HG03342 (cell line): ENCODE results near the gene ACOT8.
"Not testable (repeated sequence)": the region's sequence is repeated elsewhere in the genome, so short reads cannot be mapped to it uniquely, and the experiment has no call there.

Experiments used
- ATAC-seq: cut with Tn5 transposase; IDR thresholded peaks from one replicate; pipeline ENCODE4 v1.9.1; 2021; ENCODE audit warnings: mild to moderate bottlenecking, moderate library complexity; ENCODE audit not compliant: unreplicated experiment

The ACOT8 gene

DNA sequence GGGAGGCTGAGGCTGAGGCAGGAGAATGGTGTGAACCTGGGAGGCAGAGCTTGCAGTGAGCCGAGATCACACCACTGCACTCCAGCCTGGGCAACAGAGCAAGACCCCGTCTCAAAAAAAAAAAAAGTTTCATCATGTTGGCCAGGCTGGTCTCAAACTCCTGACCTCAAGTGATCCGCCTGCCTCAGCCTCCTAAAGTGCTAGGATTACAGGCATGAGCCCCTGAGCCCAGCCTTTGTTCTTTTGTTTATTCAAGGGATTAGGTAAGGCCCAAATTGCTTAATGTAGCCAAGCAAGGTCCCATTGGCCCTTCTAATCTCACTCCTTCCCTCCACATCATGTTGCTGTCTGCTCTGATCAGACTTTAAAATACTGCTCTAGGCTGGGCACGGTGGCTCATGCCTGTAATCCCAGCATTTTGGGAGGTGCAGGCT lies 27.5 kb downstream of the ACOT8 start:
- not testable (repeated sequence) for ATAC-seq

DNA sequence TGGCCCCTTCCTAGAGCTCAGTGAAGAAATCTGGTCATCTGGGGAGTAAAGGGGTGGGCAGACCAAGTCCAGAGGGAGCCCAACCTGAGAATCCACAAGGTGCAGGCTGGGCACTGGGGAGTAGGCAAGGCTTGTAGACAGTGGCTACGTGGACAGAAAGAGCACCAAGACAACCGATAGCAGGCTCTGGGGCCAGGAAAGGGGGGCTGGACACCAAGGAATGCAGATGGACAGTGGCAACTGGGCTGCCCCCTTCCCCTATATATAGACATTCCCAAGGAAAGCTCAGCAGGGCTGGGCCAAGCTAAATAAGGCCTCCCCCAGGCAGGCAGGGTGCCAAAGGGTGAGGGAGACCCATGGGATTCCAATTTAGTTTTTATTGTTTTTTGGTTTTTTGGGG lies 28.6 kb downstream of the ACOT8 start:
- no peak for ATAC-seq

DNA sequence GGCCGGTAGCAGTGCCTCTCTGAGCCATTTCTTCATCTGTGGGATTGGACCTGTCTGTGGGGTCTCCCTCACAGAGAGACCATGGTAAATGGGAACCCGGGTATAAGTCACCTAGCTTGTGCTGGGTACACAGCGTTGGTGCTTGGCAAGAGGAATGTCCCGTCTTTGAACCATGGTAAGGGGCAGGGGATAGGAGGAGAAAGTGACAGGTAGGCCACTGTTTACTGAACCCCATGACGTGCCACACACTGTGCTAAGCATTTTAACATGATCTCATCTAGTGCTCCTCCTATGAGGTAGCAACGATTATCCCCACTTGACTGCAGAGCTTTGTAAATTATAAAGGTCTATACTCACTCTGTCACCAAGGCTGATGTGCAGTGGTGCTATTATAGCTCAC lies 29.5 kb downstream of the ACOT8 start:
- ATAC-seq, result no peak

DNA sequence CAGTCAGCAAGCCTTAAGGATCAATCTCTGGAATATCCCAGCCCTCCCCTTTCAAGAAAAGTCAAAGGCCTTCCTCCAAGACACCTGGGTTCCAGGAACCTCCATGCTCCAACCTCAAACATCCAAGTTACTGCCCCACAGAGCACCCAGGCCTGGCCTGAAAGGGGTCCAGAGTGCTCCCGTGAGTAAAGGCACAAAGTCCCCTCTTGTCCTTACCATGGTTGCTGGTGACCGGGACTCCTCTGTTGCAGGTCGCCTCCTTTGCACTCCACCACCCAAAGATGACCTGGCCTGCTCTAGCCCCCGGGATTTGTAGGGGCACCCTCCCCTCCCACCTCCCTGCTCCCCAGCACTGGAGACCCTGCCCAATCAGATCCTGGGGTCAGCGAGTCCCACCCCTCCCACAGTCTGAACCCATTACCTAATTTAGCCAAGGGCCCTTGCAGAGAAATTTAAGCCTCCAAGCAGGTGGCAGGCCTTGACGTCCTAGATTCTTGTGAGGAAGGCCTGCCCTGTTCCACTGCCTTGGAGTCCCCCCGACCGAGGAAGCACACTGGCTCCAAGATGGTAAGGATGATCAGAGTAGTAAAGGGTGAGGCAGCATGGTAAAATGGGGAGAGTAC lies 30.1 kb downstream of the ACOT8 start, which contains the start of gene TNNC2:
Gene TNNC2 (minus strand): TSS at position 283 of the 623 bp plus-strand sequence. CDS start 64 bp downstream, at position 219.
- no peak for ATAC-seq

DNA sequence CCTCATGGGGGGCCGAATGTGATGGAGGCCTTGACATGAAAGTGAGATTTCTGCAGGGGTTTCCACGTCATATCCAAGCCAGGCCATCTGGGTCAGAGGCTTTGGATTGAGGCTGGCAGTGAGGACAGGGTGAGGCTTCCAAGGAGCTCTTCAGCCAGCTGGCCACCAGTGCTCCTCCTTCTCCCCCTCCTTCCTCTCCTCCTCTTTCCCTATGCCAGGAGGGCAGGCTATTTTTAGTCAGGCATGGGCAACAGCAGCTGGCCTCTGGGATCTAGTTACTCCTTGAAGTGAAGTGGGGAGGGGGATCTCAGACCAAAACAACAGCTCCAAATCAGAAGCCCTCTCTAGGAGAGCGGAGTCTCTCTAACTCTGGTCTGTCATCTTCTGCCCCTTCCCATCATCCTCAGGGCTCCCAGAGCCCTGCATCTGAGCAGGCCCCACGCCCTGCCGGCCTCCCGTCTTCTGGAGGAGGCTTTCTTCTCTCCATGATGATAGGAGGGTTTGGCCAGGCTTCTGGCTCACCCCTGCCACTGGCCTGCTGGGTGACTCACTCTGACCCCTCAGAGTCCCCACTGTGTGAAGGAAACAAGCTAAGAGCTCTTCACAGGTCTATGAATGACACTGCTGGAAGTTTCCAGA lies 30.7 kb downstream of the ACOT8 start:
- no peak for ATAC-seq

DNA sequence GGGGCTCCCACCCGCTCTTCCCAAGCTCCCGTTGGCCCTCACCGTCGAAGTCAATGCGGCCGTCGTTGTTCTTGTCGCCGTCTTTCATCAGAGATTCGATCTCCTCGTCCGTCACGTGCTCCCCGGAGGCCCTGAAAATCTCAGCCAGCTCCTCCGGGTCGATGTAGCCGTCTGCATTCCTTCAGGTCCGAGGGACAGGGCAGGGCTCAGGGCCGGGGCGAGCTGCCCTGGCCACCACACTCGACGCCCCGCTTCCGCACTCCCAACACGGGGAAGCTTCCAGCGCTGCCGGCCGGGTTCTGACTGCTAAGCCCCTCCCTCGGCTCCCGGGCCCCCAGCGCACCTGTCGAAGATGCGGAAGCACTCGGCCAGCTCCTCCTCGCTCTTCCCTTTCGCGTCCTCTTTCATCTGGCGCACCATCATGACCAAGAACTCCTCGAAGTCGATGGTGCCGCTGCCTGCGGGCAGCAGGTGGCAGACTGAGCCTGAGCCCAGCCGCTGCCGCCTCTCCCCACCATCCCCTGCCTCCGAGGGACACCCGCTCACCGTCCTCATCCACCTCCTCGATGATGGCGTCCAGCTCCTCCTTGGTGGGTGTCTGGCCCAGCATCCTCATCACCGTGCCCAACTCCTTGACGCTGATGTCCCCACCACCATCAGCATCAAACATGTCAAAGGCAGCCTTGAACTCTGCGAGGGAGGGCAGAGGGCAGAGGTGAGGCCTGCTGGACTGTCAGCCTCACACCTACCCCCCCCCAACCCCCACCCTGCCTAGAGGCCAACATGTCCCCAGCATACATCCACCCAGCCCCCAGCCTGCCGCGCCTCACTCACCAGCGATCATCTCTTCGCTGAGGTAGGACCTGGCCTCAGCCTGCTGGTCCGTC lies 33.0 kb downstream of the ACOT8 start:
- ATAC-seq, result no peak

DNA sequence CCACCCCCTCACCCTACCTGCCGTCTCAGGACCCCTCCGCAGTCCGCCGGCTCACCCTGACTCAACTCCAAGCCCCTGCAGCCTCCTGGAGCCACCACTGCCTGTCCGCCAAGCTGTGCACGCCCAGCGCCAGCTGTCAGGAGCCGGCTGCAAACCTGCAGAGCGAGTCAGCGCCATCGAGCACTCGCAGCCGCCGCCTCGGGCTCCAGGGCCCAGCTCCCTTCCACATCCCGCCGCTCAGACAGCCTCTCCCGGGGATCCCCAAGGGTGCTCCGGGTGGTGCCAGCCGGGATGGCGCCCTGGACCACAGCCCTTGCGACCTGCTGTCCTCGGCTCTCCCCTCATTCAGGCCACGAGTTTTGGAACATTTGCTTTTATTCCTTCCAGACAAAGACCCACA lies 34.3 kb downstream of the ACOT8 start:
- no peak for ATAC-seq

DNA sequence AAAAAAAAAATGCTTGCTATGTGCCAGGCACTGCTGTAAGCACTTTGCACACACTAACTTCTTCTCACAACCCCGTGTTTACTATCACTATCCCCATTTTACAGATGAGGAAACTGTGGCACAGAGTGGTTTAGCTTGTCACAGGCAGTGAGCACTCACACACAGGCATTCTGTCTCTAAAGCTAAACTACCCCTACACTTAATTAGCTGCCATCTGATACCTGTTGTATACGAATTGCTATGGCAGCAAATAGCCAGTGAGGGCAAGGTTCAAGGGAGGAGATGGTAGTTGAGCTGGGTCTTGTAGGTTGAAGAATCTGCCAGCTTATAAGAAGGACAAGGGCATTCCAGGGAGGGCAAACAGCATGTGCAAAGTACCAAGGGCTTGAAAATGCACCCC lies 35.2 kb downstream of the ACOT8 start:
- ATAC-seq, result no peak

DNA sequence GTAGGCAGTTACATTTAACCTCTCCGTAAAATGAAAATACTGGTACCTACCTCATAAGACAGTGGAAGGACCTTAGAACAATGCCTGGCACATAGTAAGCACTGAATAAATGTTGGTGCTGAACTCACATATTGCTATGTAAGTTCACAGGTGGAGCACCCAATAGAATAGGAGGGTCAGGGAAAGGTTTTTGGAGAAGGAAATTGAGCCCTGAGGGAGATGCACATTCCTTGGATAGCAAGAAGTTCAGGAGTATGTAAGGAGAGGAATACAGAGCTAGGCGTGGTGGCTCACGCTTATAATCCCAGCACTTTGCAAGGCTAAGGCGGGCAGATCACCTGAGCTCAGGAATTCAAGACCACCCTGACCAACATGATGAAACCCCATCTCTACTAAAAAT lies 37.7 kb downstream of the ACOT8 start:
- ATAC-seq, result no peak

DNA sequence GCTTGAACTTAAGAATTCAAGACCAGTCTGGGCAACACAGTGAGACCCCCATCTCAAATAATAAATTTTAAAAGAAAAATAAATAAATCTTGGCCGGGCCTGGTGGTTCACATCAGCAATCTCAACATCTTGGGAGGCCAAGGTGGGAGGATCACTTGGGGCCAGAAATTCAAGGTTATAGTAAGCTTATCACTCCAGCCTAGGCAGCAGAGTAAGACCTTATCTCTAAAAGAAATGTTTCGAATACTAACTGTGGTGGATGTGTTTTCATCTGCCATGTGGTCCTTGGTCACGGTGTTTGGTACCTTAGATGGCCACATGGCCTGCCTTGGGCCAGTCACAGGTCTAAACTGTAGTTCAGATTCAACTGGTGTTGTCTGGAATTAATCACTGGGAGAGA lies 39.0 kb downstream of the ACOT8 start:
- no peak for ATAC-seq

DNA sequence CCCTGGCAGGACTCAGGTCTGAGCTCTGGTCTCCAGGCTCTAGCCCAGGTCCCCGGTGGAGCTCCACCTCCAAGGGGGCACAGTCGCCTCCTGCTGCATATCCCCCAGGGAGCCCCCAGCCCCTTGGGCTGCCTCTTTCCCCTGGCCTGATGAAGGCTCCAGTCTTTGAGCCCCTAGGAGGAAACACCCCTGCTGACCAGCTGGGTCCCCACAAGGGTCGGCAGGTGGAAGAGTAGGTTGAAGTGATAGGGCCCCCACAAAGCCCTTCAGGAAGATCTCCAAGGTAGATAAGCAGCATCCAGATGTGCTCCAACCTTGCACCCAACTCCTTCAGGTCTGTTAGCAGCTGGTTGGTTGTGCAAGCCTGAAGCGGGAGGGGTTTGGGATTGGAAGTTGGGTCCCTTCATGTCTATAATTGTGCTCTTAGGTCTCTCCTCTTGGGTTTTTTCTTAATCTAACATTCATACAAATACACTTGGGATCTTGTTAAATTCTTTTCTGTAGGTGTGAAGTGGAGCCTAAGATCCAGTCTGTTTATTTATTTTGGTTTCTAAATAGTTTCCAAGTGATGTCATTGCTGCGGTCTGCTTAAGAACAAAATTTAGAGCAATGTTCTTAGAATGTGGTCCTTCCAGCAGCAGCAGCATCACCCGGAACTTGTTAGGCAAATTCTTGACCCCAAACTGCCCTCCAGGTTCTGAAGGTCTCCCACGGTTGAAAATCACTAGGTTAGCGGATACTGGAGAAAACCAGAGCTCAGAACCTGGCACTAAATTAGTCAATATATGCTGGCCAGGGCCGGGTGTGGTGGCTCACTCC lies 39.6 kb downstream of the ACOT8 start:
- no peak for ATAC-seq

DNA sequence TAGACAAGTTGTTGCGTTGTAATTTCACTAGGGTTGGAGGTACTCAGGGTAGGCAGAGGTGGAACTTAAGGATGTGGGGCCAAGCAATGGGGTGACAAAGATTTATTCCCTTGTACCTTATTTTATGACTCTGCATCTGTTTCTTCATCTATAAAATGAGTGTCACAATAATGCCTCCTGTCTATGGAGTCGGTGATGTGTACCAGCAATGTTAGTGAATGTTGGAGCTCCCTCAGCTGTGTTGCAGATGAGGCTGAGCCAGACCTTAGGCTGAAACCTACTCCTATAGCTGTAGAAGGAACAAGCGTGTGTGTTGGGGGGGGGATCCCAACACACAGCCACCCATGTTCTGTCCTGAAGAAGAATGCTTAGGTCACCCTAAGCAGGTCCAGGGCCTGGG lies 40.2 kb downstream of the ACOT8 start:
- no peak for ATAC-seq

DNA sequence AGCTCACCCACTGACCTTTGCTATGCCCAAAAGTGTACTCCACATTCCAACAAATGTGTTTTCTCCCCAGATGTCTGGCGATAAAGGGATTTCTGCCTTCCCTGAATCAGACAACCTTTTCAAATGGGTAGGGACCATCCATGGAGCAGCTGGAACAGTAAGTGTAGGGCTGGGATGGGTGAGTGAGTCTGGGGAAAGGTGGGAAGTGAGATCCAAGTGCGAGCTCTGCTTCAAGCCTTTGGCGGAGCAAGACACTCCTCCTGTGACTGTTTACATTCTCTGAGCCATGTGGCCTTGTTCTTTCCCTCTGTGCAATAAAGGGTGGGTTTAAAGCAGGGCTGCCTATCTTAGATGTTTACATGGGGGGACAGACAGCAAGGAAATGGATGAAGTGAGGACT lies 42.9 kb downstream of the ACOT8 start:
- ATAC-seq, result no peak

DNA sequence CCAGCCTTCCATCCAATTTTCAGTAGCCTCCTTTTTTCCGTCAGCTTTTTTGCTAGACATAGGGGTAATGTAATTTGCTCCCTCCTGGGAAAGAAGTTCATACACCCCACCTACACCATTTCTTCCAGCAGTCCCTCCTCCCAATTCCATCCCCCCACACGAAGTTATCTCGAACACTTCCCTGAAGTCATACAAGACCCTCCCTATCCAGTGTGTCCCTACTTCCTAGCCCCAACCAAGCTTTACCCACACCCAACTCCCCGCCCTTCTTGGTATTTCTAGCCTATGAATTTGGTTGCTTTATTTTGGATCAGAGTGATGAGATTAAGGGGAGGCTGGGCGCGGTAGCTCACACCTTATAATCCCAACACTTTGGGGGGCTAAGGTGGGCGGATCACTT lies 43.7 kb downstream of the ACOT8 start:
- ATAC-seq, result no peak

DNA sequence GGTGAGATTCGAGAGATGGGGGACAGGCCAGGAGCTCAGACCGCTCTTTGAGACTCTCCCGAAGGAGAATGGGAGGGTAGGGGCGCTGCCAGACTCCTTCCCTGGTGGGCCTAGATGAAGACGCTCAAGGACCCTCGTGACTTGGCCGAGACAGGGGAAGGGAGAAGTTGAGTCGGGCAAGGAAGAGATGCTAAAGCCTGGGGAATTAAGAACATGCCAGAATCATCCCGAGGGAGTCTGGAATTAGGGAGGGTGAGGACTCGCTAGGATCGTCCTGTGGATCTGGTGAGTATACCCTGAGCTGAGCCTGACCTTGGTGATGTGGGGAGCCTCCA lies 44.2 kb downstream of the ACOT8 start:
- peak; percentile 2 for ATAC-seq

DNA sequence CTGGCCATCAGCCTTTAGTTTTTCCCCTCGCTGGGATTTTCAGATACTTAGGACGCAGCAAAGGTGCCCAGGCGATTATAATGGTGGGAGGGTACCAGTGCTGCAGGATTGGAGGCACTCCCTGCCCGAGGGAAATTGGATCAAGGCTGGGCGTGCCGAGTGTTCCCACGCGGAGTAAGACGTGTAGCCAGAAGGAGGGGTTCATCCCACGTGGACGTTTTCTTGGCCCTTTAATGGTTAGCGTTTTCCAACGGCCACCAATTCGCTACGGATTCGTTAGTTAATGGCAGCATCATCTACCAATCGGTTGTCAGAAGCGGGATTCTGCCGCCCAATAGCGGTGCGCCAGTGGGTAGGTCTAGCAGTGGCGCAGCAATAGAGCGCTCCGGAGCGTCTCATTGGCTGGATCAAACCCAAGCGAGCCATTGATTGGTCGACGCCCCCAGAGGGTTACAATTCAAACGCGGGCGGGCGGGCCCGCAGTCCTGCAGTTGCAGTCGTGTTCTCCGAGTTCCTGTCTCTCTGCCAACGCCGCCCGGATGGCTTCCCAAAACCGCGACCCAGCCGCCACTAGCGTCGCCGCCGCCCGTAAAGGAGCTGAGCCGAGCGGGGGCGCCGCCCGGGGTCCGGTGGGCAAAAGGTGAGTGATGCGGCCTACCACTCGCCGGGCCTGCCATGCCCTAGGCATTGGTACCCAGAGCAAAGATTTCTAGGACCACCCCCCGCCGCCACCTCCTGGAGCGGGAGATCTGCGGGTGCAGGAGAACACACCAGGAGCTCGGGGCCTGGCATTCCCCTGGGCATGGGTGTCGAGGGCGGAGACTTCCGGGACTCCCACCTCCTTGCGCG lies 44.8 kb downstream of the ACOT8 start, which contains the start of gene UBE2C:
Gene UBE2C (plus strand): TSS at position 488 of the 849 bp plus-strand sequence. CDS start 52 bp downstream, at position 540.
- ATAC-seq, result peak; percentile 96

DNA sequence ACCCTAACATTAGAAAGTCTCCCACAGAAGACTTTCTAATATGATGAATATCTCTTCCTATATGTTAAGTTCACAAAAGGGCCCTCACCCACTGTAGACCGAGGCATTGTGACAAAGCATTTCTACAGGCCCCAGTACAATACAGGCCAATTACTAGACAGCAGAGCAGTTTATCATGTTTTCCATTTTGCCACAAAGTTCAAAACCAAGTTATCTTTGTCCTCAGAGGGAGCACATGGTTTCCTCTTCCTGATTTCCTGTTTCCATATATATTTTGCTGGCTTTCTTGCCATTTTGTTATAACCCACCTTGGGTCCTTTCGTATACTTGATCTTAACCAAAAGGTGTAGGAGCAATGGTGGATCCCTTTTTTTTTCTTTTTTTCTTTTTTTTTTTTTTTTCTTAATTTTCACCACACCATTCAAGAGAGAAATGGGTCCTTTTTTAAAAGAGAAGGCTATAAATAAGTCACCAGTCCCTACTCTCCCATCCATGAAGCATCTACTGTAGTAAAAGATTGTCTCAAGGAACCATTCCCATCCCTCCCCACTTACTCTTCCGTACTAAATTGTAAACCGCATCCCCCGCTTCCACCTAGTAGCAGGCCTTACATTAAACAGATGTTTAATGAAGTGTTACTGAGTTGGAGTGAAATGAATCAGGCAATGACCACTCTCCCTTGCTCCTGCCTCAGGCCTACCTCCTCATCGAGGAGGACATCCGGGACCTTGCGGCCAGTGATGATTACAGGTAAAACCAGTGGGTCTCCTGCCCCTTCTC lies 46.8 kb downstream of the ACOT8 start:
- no peak for ATAC-seq

DNA sequence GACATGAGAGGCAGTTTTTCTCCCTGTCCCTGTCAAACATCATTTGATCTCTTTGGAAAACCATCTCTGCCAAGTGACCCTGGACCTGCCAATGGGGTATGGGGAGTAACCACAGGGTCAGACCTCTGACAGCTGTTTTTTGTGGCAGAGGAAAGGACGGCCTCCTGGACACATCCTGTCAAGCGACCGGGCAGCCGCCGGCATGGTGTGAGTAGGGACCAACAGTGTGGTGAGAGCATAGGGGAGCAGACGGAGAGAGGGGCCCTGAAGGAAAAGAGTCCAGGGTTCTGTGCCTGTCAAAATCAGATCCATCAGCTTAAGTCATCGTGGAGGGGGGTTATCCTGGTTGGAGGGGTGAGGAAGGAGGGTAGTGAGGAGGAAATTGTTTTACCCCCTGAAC lies 55.3 kb downstream of the ACOT8 start:
- no peak for ATAC-seq

DNA sequence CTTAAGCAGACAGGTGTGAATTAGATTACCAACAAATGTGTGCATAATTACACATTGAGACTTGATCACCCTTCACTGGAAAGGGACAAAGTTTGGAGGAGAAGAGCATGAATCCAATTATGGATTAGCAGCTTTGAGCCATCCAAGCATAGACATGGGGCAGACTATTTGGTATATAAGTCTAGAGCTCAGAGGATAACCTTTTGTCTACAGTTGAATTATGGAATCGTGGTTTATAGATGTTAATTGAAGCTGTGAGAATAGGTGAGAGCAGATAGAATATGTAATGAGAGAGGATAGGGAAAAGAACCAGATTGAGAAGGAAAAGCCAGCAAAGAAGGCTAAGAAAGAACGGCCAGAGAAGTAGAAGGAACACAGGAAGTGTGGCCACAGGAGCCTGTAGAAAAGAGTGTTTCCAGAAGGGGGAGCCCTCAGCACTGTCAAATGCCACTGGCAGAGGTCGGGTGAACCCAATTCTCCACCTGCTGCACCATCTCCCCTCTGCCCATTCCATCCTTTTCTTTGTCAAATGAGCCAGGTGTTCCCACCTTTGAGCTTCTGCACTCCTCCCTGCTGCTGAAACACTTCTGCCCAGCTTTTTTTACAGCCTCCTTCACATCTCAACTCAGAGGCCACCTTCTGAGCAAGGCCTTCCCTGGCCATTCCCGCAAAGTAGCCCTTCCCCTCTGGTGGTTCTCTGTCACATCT lies 58.1 kb downstream of the ACOT8 start:
- ATAC-seq, result no peak
